ENCODE data around the gene APOBEC3H. TPM values are rescaled to one million over a fixed set of nuclear protein-coding genes. Genes with fewer than 3 reads are reported as not detected.

APOBEC3H gene
- total RNA-seq, 1 experiment from 2014 or later: 2.5 TPM

GRCh38 chr22:39132871-39133524 lies 36.0 kb downstream of the APOBEC3H start:
- POLR2A ChIA-PET (ENCODE audit: unreplicated experiment): no interaction called here
- Histone ChIP-seq H3K9me2 (ENCODE audit: insufficient read depth) (no peaks in the 10 kb centered on the region), H2AFZ (no peak overlapping the region), H3K4me1 (replicated peaks; ENCODE audit: insufficient read depth) (peaks cover 7% of the 10 kb centered on the region), H3K79me2 (ENCODE audit: low read depth) (no peaks in the 10 kb centered on the region), H3K36me3 (ENCODE audit: low read depth) (no peaks in the 10 kb centered on the region), H3K27me3 (ENCODE audit: insufficient read depth, low read depth) (no peaks in the 10 kb centered on the region), H3K27ac (no peak overlapping the region), H3K4me2 (no peak overlapping the region), H3K4me3 (no peak overlapping the region), H3F3A (ENCODE audit: insufficient read depth, low read depth) (peaks cover 7% of the 10 kb centered on the region; the same call in 1 of the 2 replicates), H3K9me3 (ENCODE audit: insufficient read depth, low read depth) (no peaks in the 10 kb centered on the region), H4K20me1 (ENCODE audit: insufficient read depth) (no peaks in the 10 kb centered on the region)
- TF ChIP-seq CTCF (conservative IDR thresholded peaks at IDR 0.05) (no peak), EZH2 (IDR thresholded peaks at IDR 0.05; ENCODE audit: low read depth) (no peak)
- no TSS peak for BruUV-seq (replicated peaks)
- CTCF ChIA-PET: no interaction called here
- intact Hi-C loops (cut with micrococcal nuclease; ENCODE audit: unreplicated experiment): loop anchor here (10.0 kb wide), 1 partner anchor 1078 kb away; the partner anchor contains the start of gene PICK1
- no peak for DNase-seq

- Histone ChIP-seq H3K4me3 (no peak overlapping the region), H3K4me1 (replicated peaks; ENCODE audit: insufficient read depth) (peaks cover 7% of the 10 kb centered on the region), H3K9me2 (ENCODE audit: insufficient read depth) (no peaks in the 10 kb centered on the region), H3K27me3 (ENCODE audit: insufficient read depth, low read depth) (no peaks in the 10 kb centered on the region), H3K79me2 (ENCODE audit: low read depth) (no peaks in the 10 kb centered on the region), H3K4me2 (no peak overlapping the region), H3K36me3 (ENCODE audit: low read depth) (no peaks in the 10 kb centered on the region), H2AFZ (no peak overlapping the region), H3K27ac (no peak overlapping the region), H3K9me3 (ENCODE audit: insufficient read depth, low read depth) (no peaks in the 10 kb centered on the region), H4K20me1 (ENCODE audit: insufficient read depth) (no peaks in the 10 kb centered on the region), H3F3A (ENCODE audit: insufficient read depth, low read depth) (peaks cover 7% of the 10 kb centered on the region; the same call in 1 of the 2 replicates)
- intact Hi-C loops (cut with micrococcal nuclease; ENCODE audit: unreplicated experiment): loop anchor here (10.0 kb wide), 1 partner anchor 1079 kb away; the partner anchor contains the start of gene PICK1
- ChIA-PET POLR2A (ENCODE audit: unreplicated experiment) (no interaction called here), CTCF (interaction anchor here (0.7 to 0.9 kb wide), 3 partner anchors 32 to 370 kb away, joined by 3 to 7 read pairs (median 4); no protein-coding TSS in a partner anchor)
- no TSS peak for BruUV-seq (replicated peaks)
- TF ChIP-seq CTCF (conservative IDR thresholded peaks at IDR 0.05): no peak
- no peak for TF ChIP-seq EZH2 (IDR thresholded peaks at IDR 0.05; ENCODE audit: low read depth)
- no peak for DNase-seq
Observed at GRCh38 chr22:39133871-39134270, 36.8 kb downstream of the APOBEC3H start.

- H3K36me3 ChIP-seq (ENCODE audit: low read depth): no peaks in the 10 kb centered on the region
- DNase-seq: no peak
- no TSS peak for BruUV-seq (replicated peaks)
- H3K4me2 ChIP-seq: no peak overlapping the region
- no peak overlapping the region for H3K27ac ChIP-seq
- peaks cover 7% of the 10 kb centered on the region for H3K4me1 ChIP-seq (replicated peaks; ENCODE audit: insufficient read depth)
- intact Hi-C loops (cut with micrococcal nuclease; ENCODE audit: unreplicated experiment): loop anchor here (5.0 to 10.0 kb wide), 2 partner anchors 393 to 1080 kb away; partner anchors contain the start of gene PICK1
- no peak for TF ChIP-seq CTCF (conservative IDR thresholded peaks at IDR 0.05)
- TF ChIP-seq EZH2 (IDR thresholded peaks at IDR 0.05; ENCODE audit: low read depth): no peak
- CTCF ChIA-PET: interaction anchor here (0.7 to 0.9 kb wide), 3 partner anchors 32 to 371 kb away, joined by 3 to 7 read pairs (median 4); no protein-coding TSS in a partner anchor
- no peaks in the 10 kb centered on the region for H3K9me3 ChIP-seq (ENCODE audit: insufficient read depth, low read depth)
- H3F3A ChIP-seq (ENCODE audit: insufficient read depth, low read depth): peaks cover 7% of the 10 kb centered on the region; the same call in 1 of the 2 replicates
- no peak overlapping the region for H2AFZ ChIP-seq
- H4K20me1 ChIP-seq (ENCODE audit: insufficient read depth): no peaks in the 10 kb centered on the region
- no peaks in the 10 kb centered on the region for H3K27me3 ChIP-seq (ENCODE audit: insufficient read depth, low read depth)
- no peaks in the 10 kb centered on the region for H3K79me2 ChIP-seq (ENCODE audit: low read depth)
- H3K9me2 ChIP-seq (ENCODE audit: insufficient read depth): no peaks in the 10 kb centered on the region
- POLR2A ChIA-PET (ENCODE audit: unreplicated experiment): interaction anchor here (0.7 kb wide), 1 partner anchor 400 kb away, joined by 4 read pairs; no protein-coding TSS in a partner anchor
- no peak overlapping the region for H3K4me3 ChIP-seq
Observed at GRCh38 chr22:39134366-39135091, 37.5 kb downstream of the APOBEC3H start.
